ENCODE data around the gene ZDHHC8.

- TF ChIP-seq, protein P1, sequence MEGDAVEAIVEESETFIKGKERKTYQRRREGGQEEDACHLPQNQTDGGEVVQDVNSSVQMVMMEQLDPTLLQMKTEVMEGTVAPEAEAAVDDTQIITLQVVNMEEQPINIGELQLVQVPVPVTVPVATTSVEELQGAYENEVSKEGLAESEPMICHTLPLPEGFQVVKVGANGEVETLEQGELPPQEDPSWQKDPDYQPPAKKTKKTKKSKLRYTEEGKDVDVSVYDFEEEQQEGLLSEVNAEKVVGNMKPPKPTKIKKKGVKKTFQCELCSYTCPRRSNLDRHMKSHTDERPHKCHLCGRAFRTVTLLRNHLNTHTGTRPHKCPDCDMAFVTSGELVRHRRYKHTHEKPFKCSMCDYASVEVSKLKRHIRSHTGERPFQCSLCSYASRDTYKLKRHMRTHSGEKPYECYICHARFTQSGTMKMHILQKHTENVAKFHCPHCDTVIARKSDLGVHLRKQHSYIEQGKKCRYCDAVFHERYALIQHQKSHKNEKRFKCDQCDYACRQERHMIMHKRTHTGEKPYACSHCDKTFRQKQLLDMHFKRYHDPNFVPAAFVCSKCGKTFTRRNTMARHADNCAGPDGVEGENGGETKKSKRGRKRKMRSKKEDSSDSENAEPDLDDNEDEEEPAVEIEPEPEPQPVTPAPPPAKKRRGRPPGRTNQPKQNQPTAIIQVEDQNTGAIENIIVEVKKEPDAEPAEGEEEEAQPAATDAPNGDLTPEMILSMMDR (IDR thresholded peaks at IDR 0.05 in 8 of 11, conservative IDR thresholded peaks at IDR 0.05 in 3 of 11): no peak
- TF ChIP-seq POLR2A (IDR thresholded peaks at IDR 0.05) (no peak), POLR2AphosphoS5 (IDR thresholded peaks at IDR 0.05) (no peak)
Observed at GRCh38 chr22:20088263-20088648, 43.3 kb upstream of the ZDHHC8 start.
